ES-I3 (cell line): ENCODE data around the gene SORCS3.
A peak's percentile ranks its signal among the peaks of the same experiment; 100 is the strongest.

Experiments
- H3K36me3 ChIP-seq: 2 replicates; pipeline ENCODE4 v1.6.1; 2013; ENCODE audit warnings: mild to moderate bottlenecking, low read length, control low read depth, moderate library complexity; ENCODE audit not compliant: insufficient read depth
- H3K4me1 ChIP-seq: 2 replicates; pipeline ENCODE4 v1.6.1; 2013; ENCODE audit warnings: mild to moderate bottlenecking, control low read depth, low read length; ENCODE audit not compliant: insufficient read depth
- H3K9ac ChIP-seq: 2 replicates; pipeline ENCODE4 v1.6.1; 2013; ENCODE audit warnings: low read depth, mild to moderate bottlenecking, low read length, moderate library complexity
- H3K9me3 ChIP-seq: 2 replicates; pipeline ENCODE4 v1.6.1; 2013; ENCODE audit warnings: mild to moderate bottlenecking, low read length, moderate library complexity; ENCODE audit not compliant: control insufficient read depth, insufficient read depth

SORCS3 gene

GRCh38 chr10:104659809-104660208 is 18.7 kb downstream of the SORCS3 start:
- H3K9ac ChIP-seq = no peak overlapping the region
- no peaks in the 10 kb centered on the region for H3K36me3 ChIP-seq
- H3K9me3 ChIP-seq = no peaks in the 10 kb centered on the region
- no peaks in the 10 kb centered on the region for H3K4me1 ChIP-seq

DNA sequence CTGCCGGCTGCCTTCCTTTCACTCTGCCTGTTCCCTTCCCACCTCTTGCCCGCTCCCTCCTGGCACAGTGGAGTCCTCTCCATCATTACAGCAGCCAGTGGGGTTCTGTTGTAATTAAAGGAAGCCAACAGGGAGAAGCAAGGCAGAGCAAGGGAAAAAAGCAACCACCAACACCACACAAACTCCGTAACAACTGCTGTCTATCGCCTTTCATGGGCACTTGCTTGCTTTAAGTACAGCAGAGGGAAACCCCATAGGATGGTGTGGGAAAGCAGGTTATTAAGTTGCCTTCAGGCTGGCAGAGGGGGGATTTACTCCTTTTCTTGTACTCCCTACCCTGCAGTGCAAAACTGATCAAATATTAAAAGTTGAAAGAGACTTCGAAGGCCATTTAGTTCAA is 22.0 kb downstream of the SORCS3 start:
- Histone ChIP-seq H3K9ac (no peak overlapping the region), H3K36me3 (no peaks in the 10 kb centered on the region), H3K9me3 (no peaks in the 10 kb centered on the region), H3K4me1 (no peaks in the 10 kb centered on the region)

GRCh38 chr10:104663563-104663962 is 22.5 kb downstream of the SORCS3 start:
- H3K9me3 ChIP-seq = no peaks in the 10 kb centered on the region
- H3K9ac ChIP-seq = no peak overlapping the region
- H3K36me3 ChIP-seq = no peaks in the 10 kb centered on the region
- H3K4me1 ChIP-seq = no peaks in the 10 kb centered on the region

GRCh38 chr10:104664205-104664604 is 23.1 kb downstream of the SORCS3 start:
- Histone ChIP-seq H3K9ac (no peak overlapping the region), H3K4me1 (no peaks in the 10 kb centered on the region), H3K36me3 (no peaks in the 10 kb centered on the region), H3K9me3 (no peaks in the 10 kb centered on the region)

DNA sequence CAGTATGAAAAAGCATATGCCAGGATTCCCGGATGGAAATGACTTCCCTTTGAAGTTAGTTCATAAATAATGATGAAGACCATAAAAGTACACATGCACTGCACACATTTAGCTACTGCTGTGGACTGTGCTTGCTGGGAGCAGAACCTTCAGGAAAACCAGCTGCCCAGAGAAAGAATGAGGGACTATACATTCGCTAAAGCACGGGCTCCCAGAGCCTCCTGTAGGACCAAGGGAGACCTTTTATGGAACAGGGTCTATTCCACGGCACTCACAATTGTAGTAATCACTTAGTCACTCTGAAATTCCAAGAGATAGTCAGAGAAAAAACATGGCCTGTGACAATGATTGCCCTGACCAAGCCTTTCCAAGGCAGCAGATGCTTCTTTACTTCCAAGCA is 24.1 kb downstream of the SORCS3 start:
- Histone ChIP-seq H3K9me3 (no peaks in the 10 kb centered on the region), H3K36me3 (no peaks in the 10 kb centered on the region), H3K9ac (no peak overlapping the region), H3K4me1 (no peaks in the 10 kb centered on the region)

GRCh38 chr10:104666106-104666505 is 25.0 kb downstream of the SORCS3 start:
- no peaks in the 10 kb centered on the region for H3K36me3 ChIP-seq
- H3K4me1 ChIP-seq = no peaks in the 10 kb centered on the region
- no peaks in the 10 kb centered on the region for H3K9me3 ChIP-seq
- H3K9ac ChIP-seq = no peak overlapping the region

DNA sequence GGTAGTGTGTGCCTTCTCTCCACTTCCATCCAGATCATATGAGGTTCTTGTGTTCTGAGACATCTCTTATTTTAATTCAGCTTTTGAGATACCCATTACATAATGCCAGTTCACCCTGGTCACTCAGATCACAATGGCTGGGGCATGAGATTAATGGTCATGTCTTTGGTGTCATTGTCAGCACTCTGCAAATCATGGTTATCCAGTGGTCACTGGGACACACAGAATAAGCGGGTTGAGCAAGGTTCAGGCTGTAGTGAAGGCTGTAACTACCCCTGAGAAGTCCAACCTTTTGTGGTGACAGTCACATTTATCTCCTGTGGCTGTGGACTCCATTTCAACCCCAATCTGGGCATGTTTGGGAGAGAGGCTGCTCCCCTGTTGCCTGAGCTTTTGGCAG is 35.8 kb downstream of the SORCS3 start:
- H3K36me3 ChIP-seq = no peaks in the 10 kb centered on the region
- no peaks in the 10 kb centered on the region for H3K4me1 ChIP-seq

DNA sequence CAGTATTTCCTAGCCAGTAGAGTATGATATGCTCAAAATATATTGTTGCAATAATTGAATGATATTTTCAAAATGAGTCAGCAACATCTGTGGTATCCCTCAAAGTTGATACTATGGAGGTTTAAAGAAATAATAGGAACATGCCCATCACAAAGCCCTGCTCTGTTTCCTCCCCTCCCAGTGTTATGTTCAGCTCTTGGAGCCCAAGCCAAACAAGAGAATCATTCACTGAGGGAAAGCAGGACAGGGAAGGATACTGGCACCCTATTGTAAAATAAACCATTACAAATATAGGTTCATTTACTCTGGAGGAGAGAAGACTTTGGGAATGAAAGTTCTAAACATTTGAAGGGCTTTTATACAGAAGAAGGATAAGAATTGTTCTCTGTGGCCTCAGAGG is 37.6 kb downstream of the SORCS3 start:
- H3K36me3 ChIP-seq = no peaks in the 10 kb centered on the region
- H3K4me1 ChIP-seq = no peaks in the 10 kb centered on the region
- H3K9me3 ChIP-seq = no peaks in the 10 kb centered on the region
- no peak overlapping the region for H3K9ac ChIP-seq

More for the DNA sequence above, 35.8 kb downstream of the SORCS3 start:
- no peak overlapping the region for H3K9ac ChIP-seq
- H3K9me3 ChIP-seq = no peaks in the 10 kb centered on the region

DNA sequence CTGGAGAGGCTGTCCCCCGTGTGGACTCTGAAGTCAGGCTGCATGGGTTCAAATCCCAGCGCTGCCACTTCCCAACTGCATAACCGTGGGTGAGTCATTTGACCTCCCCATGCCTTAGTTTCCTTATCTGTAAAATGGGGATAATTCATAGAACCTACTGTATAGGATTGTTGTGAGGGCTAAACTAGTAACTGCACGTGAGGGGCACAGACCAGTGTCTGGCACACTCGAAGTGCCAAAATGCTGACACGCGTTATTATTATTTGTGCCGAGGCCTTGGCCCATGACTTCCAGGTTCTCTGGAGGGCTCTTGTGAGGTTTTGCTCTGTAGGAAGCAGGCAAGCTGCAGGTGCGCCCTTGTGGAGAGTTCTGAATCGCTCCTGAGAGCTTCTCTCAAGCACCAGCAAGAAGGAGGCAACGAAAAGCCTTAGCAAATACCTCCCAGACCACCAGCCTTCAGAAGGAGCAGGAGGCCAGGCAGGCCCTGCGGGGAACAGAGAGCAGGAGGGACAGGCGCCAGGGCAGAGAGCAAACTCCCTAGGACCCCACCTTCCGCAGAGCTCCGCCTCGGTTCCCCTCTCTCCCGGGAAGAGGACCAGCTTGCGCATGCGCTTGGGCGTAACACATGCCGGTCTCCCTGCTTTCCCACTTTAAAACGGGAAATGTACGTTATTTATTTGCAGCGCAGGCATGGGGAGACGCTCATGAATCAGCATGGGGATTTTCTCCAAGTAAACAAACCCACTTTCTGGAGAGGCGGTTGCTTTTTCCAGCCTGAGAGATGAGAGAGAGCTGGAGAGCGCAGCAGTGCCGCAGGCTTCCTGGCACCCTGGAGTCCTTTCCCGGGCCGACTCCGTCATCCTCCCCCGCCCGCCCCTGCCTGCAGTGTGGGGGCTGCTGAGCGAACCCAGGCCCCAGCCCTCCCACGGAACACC is 39.6 kb downstream of the SORCS3 start:
- Histone ChIP-seq H3K9me3 (no peaks in the 10 kb centered on the region), H3K36me3 (no peaks in the 10 kb centered on the region), H3K9ac (peak overlapping the region; percentile 74), H3K4me1 (no peaks in the 10 kb centered on the region)

GRCh38 chr10:104681485-104681884 is 40.4 kb downstream of the SORCS3 start:
- Histone ChIP-seq H3K9me3 (no peaks in the 10 kb centered on the region), H3K9ac (peak overlapping the region; percentile 74; the same call in 1 of the 2 replicates), H3K4me1 (no peaks in the 10 kb centered on the region), H3K36me3 (no peaks in the 10 kb centered on the region)

DNA sequence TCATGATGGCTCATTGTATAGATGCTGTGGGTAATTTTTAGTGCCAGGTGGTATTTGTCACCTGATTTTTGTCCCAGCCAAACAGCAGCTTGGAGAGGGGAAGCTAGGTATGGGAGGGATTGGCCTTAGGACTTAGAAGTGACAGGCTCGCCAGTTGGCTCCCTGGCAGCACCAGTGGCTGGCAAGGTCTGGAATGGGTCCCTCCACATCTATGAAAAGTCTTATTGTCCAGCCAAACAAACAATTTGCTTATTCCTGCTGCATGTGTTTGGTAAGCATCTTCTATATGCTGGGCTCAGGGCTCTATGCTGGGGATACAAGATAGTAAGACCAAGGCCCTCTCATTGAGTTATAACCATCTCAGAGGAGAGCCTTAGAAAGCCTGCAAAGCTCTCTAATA is 42.5 kb downstream of the SORCS3 start:
- no peaks in the 10 kb centered on the region for H3K9me3 ChIP-seq
- H3K4me1 ChIP-seq = no peaks in the 10 kb centered on the region
- H3K36me3 ChIP-seq = no peaks in the 10 kb centered on the region
- no peak overlapping the region for H3K9ac ChIP-seq

- H3K36me3 ChIP-seq = no peaks in the 10 kb centered on the region
These were observed 45.7 kb downstream of the SORCS3 start for GRCh38 chr10:104686829-104687228.

DNA sequence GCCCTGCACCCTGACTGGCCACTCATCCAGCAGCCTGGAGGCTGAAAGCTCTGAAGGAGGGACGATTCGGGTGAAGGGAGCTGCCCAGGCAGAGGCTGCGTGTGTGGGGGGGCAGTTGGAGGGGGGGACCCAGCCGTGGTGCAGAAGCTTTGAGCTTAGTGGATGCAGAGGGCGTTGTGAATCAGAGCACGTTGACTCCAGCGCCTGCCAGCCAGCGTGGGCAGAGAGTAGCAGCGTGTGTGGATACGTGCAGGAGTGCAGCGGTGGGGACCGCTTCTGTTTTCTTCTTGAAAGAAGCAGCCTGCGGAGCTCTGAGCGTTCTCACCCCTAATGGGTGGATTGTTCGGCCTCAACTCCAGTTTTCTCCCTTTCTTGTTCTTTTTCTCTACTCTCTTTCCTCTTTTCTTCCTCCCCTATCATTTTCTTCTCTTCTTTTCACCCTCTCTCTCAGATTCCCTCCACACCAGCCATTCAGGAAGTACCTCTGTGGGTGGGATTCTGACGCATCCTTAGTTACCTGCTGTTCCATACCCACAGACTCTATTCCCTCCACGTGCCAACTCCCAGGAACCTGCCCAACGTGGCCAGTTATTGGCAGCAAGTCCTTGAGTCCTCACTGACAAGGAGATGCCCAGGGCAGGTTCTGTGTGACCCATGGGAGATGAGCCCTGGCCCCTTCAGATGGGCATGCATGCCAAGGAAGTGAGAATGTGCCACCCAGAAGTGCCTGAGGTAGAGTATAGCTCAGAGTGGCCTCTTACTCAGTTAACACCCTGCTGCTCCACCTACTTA is 47.4 kb downstream of the SORCS3 start:
- H3K9me3 ChIP-seq = no peaks in the 10 kb centered on the region
- H3K4me1 ChIP-seq = no peaks in the 10 kb centered on the region
- H3K9ac ChIP-seq = no peak overlapping the region
- H3K36me3 ChIP-seq = no peaks in the 10 kb centered on the region

More at GRCh38 chr10:104686829-104687228, 45.7 kb downstream of the SORCS3 start:
- H3K9ac ChIP-seq = no peak overlapping the region
- H3K9me3 ChIP-seq = no peaks in the 10 kb centered on the region
- H3K4me1 ChIP-seq = no peaks in the 10 kb centered on the region

DNA sequence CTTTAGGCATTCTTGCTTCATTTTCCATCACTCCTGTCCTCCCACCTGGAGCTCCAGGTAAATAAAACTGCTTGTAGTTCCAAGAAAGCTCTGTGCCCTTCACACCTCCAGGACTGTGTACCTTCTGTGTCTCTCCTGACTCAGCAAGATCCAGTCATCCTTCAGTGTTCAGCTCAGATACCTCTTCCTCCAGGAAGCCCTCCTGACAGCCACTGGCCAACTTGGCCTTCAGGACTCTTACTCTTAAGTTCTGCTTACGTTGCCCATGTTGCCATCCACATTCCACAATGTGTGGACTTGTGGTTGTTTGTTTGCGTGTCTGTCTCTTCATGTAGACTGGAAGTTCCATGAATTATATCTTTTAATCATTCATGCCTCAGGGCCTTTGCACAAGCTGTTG is 48.0 kb downstream of the SORCS3 start:
- no peaks in the 10 kb centered on the region for H3K36me3 ChIP-seq
- H3K9ac ChIP-seq = no peak overlapping the region
- no peaks in the 10 kb centered on the region for H3K4me1 ChIP-seq
- H3K9me3 ChIP-seq = no peaks in the 10 kb centered on the region

DNA sequence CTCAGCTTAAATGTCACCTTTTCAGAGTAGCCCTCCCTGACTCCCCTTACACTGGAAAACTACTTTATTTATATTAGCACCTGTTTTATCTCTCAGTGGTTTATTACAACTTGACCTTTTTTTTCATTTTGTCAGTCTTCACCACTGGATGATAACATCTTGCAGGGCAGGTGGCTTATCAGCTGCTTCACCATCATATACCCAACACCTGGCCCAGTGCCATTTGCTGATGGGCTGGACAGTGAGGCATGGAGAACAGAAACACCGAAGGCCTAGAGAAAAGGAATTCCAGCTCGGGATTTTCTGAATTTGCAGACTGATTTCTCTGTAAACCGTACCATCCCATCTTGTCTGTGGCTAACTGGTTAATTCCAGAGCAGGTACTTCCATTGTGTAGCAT is 48.5 kb downstream of the SORCS3 start:
- Histone ChIP-seq H3K9ac (no peak overlapping the region), H3K36me3 (no peaks in the 10 kb centered on the region), H3K4me1 (no peaks in the 10 kb centered on the region), H3K9me3 (no peaks in the 10 kb centered on the region)
